Activated CD8-positive, alpha-beta memory T cell treated with anti-CD3 and anti-CD28 coated beads, Interleukin-2, amount 10 ng/mL, durations not matched to agents 7 days and 5 days (primary cell): ENCODE results near the gene LRIG3. TPM values are rescaled to one million over a fixed set of nuclear protein-coding genes. Genes with fewer than 3 reads are reported as not detected.
"Not testable (repeated sequence)": the region's sequence is repeated elsewhere in the genome, so short reads cannot be mapped to it uniquely, and the experiment has no call there.

ENCODE experiments used
- ATAC-seq: fragments of 150-1000 bp; cut with Tn5 transposase; one replicate; pipeline ENCODE4 v1.10.0; 2021; ENCODE audit warnings: moderate library complexity
- CTCF ChIA-PET: fragments of 350-600 bp; sonication (Branson Sonifier 250); formaldehyde crosslinking; loops from one replicate; lab custom pipeline; 2021; ENCODE audit warnings: antibody characterized with exemption; lab: Charles Lee
- DNase-seq: peaks from one replicate; pipeline ENCODE4 v3.0.0-alpha.2; 2020
- H3K27ac Mint-ChIP-seq: one replicate; pipeline ENCODE4 v1.8.0; 2021; ENCODE audit warnings: mild to moderate bottlenecking, mixed read lengths
- H3K27me3 Mint-ChIP-seq: one replicate; pipeline ENCODE4 v1.8.0; 2021; ENCODE audit warnings: mixed read lengths
- H3K36me3 Mint-ChIP-seq: one replicate; pipeline ENCODE4 v1.8.0; 2021; ENCODE audit warnings: mild to moderate bottlenecking, mixed read lengths
- H3K4me1 Mint-ChIP-seq: one replicate; pipeline ENCODE4 v1.8.0; 2021; ENCODE audit warnings: mixed read lengths
- H3K4me3 Mint-ChIP-seq: one replicate; pipeline ENCODE4 v1.8.0; 2021; ENCODE audit warnings: mild to moderate bottlenecking, moderate library complexity, mixed read lengths
- H3K9me3 Mint-ChIP-seq: one replicate; pipeline ENCODE4 v1.8.0; 2022; ENCODE audit warnings: low read depth, mixed read lengths
- total RNA-seq, 2 experiments: library from RNA; stranded (reverse); gene quantifications; one replicate each; pipeline ENCODE4 v1.2.3, GENCODE V29; 2021

Gene LRIG3
- total RNA-seq, 2 experiments from 2014 or later, result 0.30 TPM; not detected in 1

GRCh38 chr12:58883576-58884334 lies 36.5 kb downstream of the LRIG3 start:
- ATAC-seq, result no peak
- Mint-ChIP-seq H3K27ac (no peak overlapping the region), H3K4me3 (no peak overlapping the region), H3K4me1 (no peaks in the 10 kb centered on the region), H3K9me3 (no peaks in the 10 kb centered on the region), H3K27me3 (no peaks in the 10 kb centered on the region), H3K36me3 (no peaks in the 10 kb centered on the region)
- DNase-seq, result no peak
- CTCF ChIA-PET, result no interaction called here

- DNase-seq, result no peak
- no peaks in the 10 kb centered on the region for H3K36me3 Mint-ChIP-seq
- no peaks in the 10 kb centered on the region for H3K9me3 Mint-ChIP-seq
- no peaks in the 10 kb centered on the region for H3K4me1 Mint-ChIP-seq
- H3K4me3 Mint-ChIP-seq, result no peak overlapping the region
- no peak for ATAC-seq
- CTCF ChIA-PET, result no interaction called here
- no peaks in the 10 kb centered on the region for H3K27me3 Mint-ChIP-seq
- no peak overlapping the region for H3K27ac Mint-ChIP-seq
Observed at GRCh38 chr12:58882826-58883225, 37.5 kb downstream of the LRIG3 start.

GRCh38 chr12:58881816-58882215 lies 38.5 kb downstream of the LRIG3 start:
- Mint-ChIP-seq H3K27ac (no peak overlapping the region), H3K36me3 (no peaks in the 10 kb centered on the region), H3K9me3 (peaks cover 1% of the 10 kb centered on the region), H3K4me3 (no peak overlapping the region), H3K4me1 (no peaks in the 10 kb centered on the region), H3K27me3 (no peaks in the 10 kb centered on the region)
- CTCF ChIA-PET, result no interaction called here
- no peak for DNase-seq
- no peak for ATAC-seq

- no peaks in the 10 kb centered on the region for H3K27me3 Mint-ChIP-seq
- no peak for DNase-seq
- no peaks in the 10 kb centered on the region for H3K4me1 Mint-ChIP-seq
- ATAC-seq, result no peak
- no peak overlapping the region for H3K27ac Mint-ChIP-seq
- CTCF ChIA-PET, result no interaction called here
- peaks cover 1% of the 10 kb centered on the region for H3K9me3 Mint-ChIP-seq
- no peak overlapping the region for H3K4me3 Mint-ChIP-seq
- H3K36me3 Mint-ChIP-seq, result no peaks in the 10 kb centered on the region
Observed at GRCh38 chr12:58880639-58881038, 39.7 kb downstream of the LRIG3 start.

- no peaks in the 10 kb centered on the region for H3K27me3 Mint-ChIP-seq
- no peaks in the 10 kb centered on the region for H3K4me1 Mint-ChIP-seq
- H3K36me3 Mint-ChIP-seq, result no peaks in the 10 kb centered on the region
- no peak overlapping the region for H3K4me3 Mint-ChIP-seq
- H3K27ac Mint-ChIP-seq, result no peak overlapping the region
- no peak for DNase-seq
- no peak for ATAC-seq
- peaks cover 1% of the 10 kb centered on the region for H3K9me3 Mint-ChIP-seq
- CTCF ChIA-PET, result no interaction called here
Observed at GRCh38 chr12:58877243-58877743, 43.0 kb downstream of the LRIG3 start.

GRCh38 chr12:58873496-58873895 lies 46.8 kb downstream of the LRIG3 start:
- no peaks in the 10 kb centered on the region for H3K27me3 Mint-ChIP-seq
- CTCF ChIA-PET, result no interaction called here
- no peak for DNase-seq
- no peak overlapping the region for H3K27ac Mint-ChIP-seq
- peaks cover 1% of the 10 kb centered on the region for H3K9me3 Mint-ChIP-seq
- no peak for ATAC-seq
- H3K36me3 Mint-ChIP-seq, result no peaks in the 10 kb centered on the region
- no peak overlapping the region for H3K4me3 Mint-ChIP-seq
- H3K4me1 Mint-ChIP-seq, result no peaks in the 10 kb centered on the region

GRCh38 chr12:58871556-58871955 lies 48.7 kb downstream of the LRIG3 start:
- no peaks in the 10 kb centered on the region for H3K36me3 Mint-ChIP-seq
- no peaks in the 10 kb centered on the region for H3K4me1 Mint-ChIP-seq
- H3K27ac Mint-ChIP-seq, result no peak overlapping the region
- H3K9me3 Mint-ChIP-seq, result no peaks in the 10 kb centered on the region
- no peak overlapping the region for H3K4me3 Mint-ChIP-seq
- ATAC-seq (no peak), DNase-seq (no peak)
- H3K27me3 Mint-ChIP-seq, result no peaks in the 10 kb centered on the region
- CTCF ChIA-PET, result no interaction called here

GRCh38 chr12:58870595-58870994 lies 49.7 kb downstream of the LRIG3 start:
- no peaks in the 10 kb centered on the region for H3K27me3 Mint-ChIP-seq
- no peak overlapping the region for H3K4me3 Mint-ChIP-seq
- no peaks in the 10 kb centered on the region for H3K4me1 Mint-ChIP-seq
- H3K27ac Mint-ChIP-seq, result no peak overlapping the region
- CTCF ChIA-PET, result no interaction called here
- H3K9me3 Mint-ChIP-seq, result no peaks in the 10 kb centered on the region
- no peaks in the 10 kb centered on the region for H3K36me3 Mint-ChIP-seq
- DNase-seq (no peak), ATAC-seq (no peak)

GRCh38 chr12:58860788-58861240 lies 59.5 kb downstream of the LRIG3 start:
- CTCF ChIA-PET, result no interaction called here
- ATAC-seq, result no peak
- peaks cover 3% of the 10 kb centered on the region for H3K9me3 Mint-ChIP-seq

GRCh38 chr12:58860056-58860787 lies 60.1 kb downstream of the LRIG3 start:
- H3K4me3 Mint-ChIP-seq, result no peak overlapping the region

More at GRCh38 chr12:58860788-58861240, 59.5 kb downstream of the LRIG3 start:
- no peak for DNase-seq
- Mint-ChIP-seq H3K27ac (no peak overlapping the region), H3K4me1 (no peaks in the 10 kb centered on the region), H3K36me3 (no peaks in the 10 kb centered on the region), H3K4me3 (no peak overlapping the region), H3K27me3 (no peaks in the 10 kb centered on the region)

GRCh38 chr12:58858030-58858429 lies 62.3 kb downstream of the LRIG3 start:
- Mint-ChIP-seq H3K4me3 (no peak overlapping the region), H3K9me3 (peaks cover 3% of the 10 kb centered on the region), H3K4me1 (no peaks in the 10 kb centered on the region), H3K27ac (no peak overlapping the region), H3K36me3 (no peaks in the 10 kb centered on the region), H3K27me3 (no peaks in the 10 kb centered on the region)
- DNase-seq (no peak), ATAC-seq (no peak)
- CTCF ChIA-PET, result no interaction called here

More at GRCh38 chr12:58860056-58860787, 60.1 kb downstream of the LRIG3 start:
- Mint-ChIP-seq H3K27ac (no peak overlapping the region), H3K4me1 (no peaks in the 10 kb centered on the region), H3K27me3 (no peaks in the 10 kb centered on the region), H3K36me3 (no peaks in the 10 kb centered on the region), H3K9me3 (peaks cover 3% of the 10 kb centered on the region)
- DNase-seq, result no peak
- ATAC-seq, result no peak
- CTCF ChIA-PET, result no interaction called here

- H3K9me3 Mint-ChIP-seq, CTCF ChIA-PET, H3K27ac Mint-ChIP-seq, DNase-seq, H3K27me3 Mint-ChIP-seq, H3K4me1 Mint-ChIP-seq, H3K4me3 Mint-ChIP-seq, H3K36me3 Mint-ChIP-seq, ATAC-seq: not testable (repeated sequence)
Observed at GRCh38 chr12:58857206-58857605, 63.1 kb downstream of the LRIG3 start.

- H3K9me3 Mint-ChIP-seq, H3K36me3 Mint-ChIP-seq, H3K27me3 Mint-ChIP-seq, H3K27ac Mint-ChIP-seq, H3K4me3 Mint-ChIP-seq, CTCF ChIA-PET, DNase-seq, ATAC-seq, H3K4me1 Mint-ChIP-seq: not testable (repeated sequence)
Observed at GRCh38 chr12:58855630-58856029, 64.7 kb downstream of the LRIG3 start.

- H3K9me3 Mint-ChIP-seq, result peaks cover 3% of the 10 kb centered on the region
- H3K4me1 Mint-ChIP-seq, result no peaks in the 10 kb centered on the region
- H3K27me3 Mint-ChIP-seq, result no peaks in the 10 kb centered on the region
- CTCF ChIA-PET, result no interaction called here
- no peak overlapping the region for H3K4me3 Mint-ChIP-seq
- no peak for ATAC-seq
- no peak overlapping the region for H3K27ac Mint-ChIP-seq
- DNase-seq, result no peak
- no peaks in the 10 kb centered on the region for H3K36me3 Mint-ChIP-seq
Observed at GRCh38 chr12:58850826-58851225, 69.5 kb downstream of the LRIG3 start.
